NCI-H526 treated with DMSO at 0.1 percent for 48 hours (cell line): ENCODE measurements around the gene SERPINB4.

ENCODE experiments used
- DNase-seq: peaks from one replicate; lab custom pipeline; 2025; lab: John Stamatoyannopoulos, UW

SERPINB4 gene

GRCh38 chr18:63626431-63626830 lies 17.6 kb downstream of the SERPINB4 start:
- no peak for DNase-seq

- DNase-seq, result no peak
Measured at GRCh38 chr18:63624863-63625262, 19.2 kb downstream of the SERPINB4 start.

GRCh38 chr18:63619661-63620060 lies 24.4 kb downstream of the SERPINB4 start:
- no peak for DNase-seq

- no peak for DNase-seq
Measured at GRCh38 chr18:63617915-63618234, 26.2 kb downstream of the SERPINB4 start.

GRCh38 chr18:63617049-63617914 lies 26.8 kb downstream of the SERPINB4 start:
- DNase-seq, result no peak

- DNase-seq, result no peak
Measured at GRCh38 chr18:63613420-63613819, 30.6 kb downstream of the SERPINB4 start.

GRCh38 chr18:63606526-63606925 lies 37.5 kb downstream of the SERPINB4 start:
- no peak for DNase-seq

GRCh38 chr18:63604791-63605567 lies 39.1 kb downstream of the SERPINB4 start:
- DNase-seq, result no peak

GRCh38 chr18:63603772-63604171 lies 40.3 kb downstream of the SERPINB4 start:
- no peak for DNase-seq

- no peak for DNase-seq
Measured at GRCh38 chr18:63603355-63603754, 40.7 kb downstream of the SERPINB4 start.

GRCh38 chr18:63596964-63597363 lies 47.1 kb downstream of the SERPINB4 start:
- DNase-seq, result no peak

- DNase-seq, result no peak
Measured at GRCh38 chr18:63592471-63592870, 51.6 kb downstream of the SERPINB4 start.

- no peak for DNase-seq
Measured at GRCh38 chr18:63591725-63592124, 52.3 kb downstream of the SERPINB4 start.

GRCh38 chr18:63590966-63591695 lies 52.9 kb downstream of the SERPINB4 start:
- no peak for DNase-seq

- no peak for DNase-seq
Measured at GRCh38 chr18:63590373-63590772, 53.7 kb downstream of the SERPINB4 start.

GRCh38 chr18:63588909-63589308 lies 55.1 kb downstream of the SERPINB4 start:
- no peak for DNase-seq
